ENCODE measurements around the gene OXLD1.

DNA sequence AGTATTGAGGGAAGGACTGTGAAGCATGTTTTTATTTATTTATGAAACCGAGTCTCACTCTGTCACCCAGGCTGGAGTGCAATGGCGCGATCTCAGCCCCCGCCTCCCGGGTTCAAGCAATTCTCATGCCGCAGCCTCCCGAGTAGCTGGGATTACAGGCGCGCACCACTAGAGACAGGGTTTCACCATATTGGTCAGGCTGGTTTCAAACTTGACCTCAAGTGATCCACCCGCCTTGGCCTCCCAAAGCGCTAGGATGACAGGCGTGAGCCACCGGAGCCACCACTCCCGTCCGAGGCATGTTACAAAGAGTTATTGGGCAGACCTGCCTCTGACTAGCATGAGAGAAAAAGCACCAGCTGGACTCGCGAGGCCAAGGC is 39.8 kb upstream of the OXLD1 start:
- TF ChIP-seq, protein P1, sequence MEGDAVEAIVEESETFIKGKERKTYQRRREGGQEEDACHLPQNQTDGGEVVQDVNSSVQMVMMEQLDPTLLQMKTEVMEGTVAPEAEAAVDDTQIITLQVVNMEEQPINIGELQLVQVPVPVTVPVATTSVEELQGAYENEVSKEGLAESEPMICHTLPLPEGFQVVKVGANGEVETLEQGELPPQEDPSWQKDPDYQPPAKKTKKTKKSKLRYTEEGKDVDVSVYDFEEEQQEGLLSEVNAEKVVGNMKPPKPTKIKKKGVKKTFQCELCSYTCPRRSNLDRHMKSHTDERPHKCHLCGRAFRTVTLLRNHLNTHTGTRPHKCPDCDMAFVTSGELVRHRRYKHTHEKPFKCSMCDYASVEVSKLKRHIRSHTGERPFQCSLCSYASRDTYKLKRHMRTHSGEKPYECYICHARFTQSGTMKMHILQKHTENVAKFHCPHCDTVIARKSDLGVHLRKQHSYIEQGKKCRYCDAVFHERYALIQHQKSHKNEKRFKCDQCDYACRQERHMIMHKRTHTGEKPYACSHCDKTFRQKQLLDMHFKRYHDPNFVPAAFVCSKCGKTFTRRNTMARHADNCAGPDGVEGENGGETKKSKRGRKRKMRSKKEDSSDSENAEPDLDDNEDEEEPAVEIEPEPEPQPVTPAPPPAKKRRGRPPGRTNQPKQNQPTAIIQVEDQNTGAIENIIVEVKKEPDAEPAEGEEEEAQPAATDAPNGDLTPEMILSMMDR (conservative IDR thresholded peaks at IDR 0.05; ENCODE audit: low read depth, low read length) = no peak
- TF ChIP-seq EZH2phosphoT487 (IDR thresholded peaks at IDR 0.05; ENCODE audit: borderline replicate concordance, low read length) (no peak), EZH2 (IDR thresholded peaks at IDR 0.05; ENCODE audit: low read length, unreplicated experiment) (no peak)

All from PC-3 (cell line).